Measurements from ENCODE around the gene USF1. TPM values are rescaled to one million over a fixed set of nuclear protein-coding genes. Genes with fewer than 3 reads are reported as not detected.
A peak's percentile ranks its signal among the peaks of the same experiment; 100 is the strongest.

The USF1 gene
- total and polyA plus RNA-seq, 2 donors, result 46.7 to 55.9 TPM

- H3K4me3 ChIP-seq (ENCODE audit: low read depth, low read length), result no peak overlapping the region
- 53% methylated on average over 10 of the region's 10 CpGs for WGBS
Observed at GRCh38 chr1:161083748-161084596, 38.2 kb upstream of the USF1 start.

GRCh38 chr1:161082996-161083747, 37.4 kb upstream of the USF1 start:
- H3K36me3 ChIP-seq (ENCODE audit: insufficient read depth), result no peaks in the 10 kb centered on the region
- DNase-seq (ENCODE audit: extremely low spot score), result no peak
- H3K4me1 ChIP-seq (ENCODE audit: insufficient read depth), result no peaks in the 10 kb centered on the region
- peak overlapping the region; percentile 58 for H3K27ac ChIP-seq (ENCODE audit: low read depth)
- WGBS, result 52% methylated on average over 8 of the region's 8 CpGs
- H3K4me3 ChIP-seq (ENCODE audit: low read depth, low read length), result no peak overlapping the region

More at GRCh38 chr1:161083748-161084596, 38.2 kb upstream of the USF1 start:
- Histone ChIP-seq H3K4me1 (ENCODE audit: insufficient read depth) (no peaks in the 10 kb centered on the region), H3K36me3 (ENCODE audit: insufficient read depth) (no peaks in the 10 kb centered on the region), H3K27ac (ENCODE audit: low read depth) (peak overlapping the region; percentile 49)
- no peak for DNase-seq (ENCODE audit: extremely low spot score)

GRCh38 chr1:161082483-161082882, 36.7 kb upstream of the USF1 start:
- H3K4me3 ChIP-seq (ENCODE audit: low read depth, low read length), result no peak overlapping the region
- 72% methylated on average over 2 of the region's 2 CpGs for WGBS

GRCh38 chr1:161081519-161081918, 35.7 kb upstream of the USF1 start:
- WGBS, result 77% methylated on average over 5 of the region's 5 CpGs
- H3K4me1 ChIP-seq (ENCODE audit: insufficient read depth), result no peaks in the 10 kb centered on the region
- DNase-seq (ENCODE audit: extremely low spot score), result no peak
- no peak overlapping the region for H3K4me3 ChIP-seq (ENCODE audit: low read depth, low read length)
- H3K27ac ChIP-seq (ENCODE audit: low read depth), result no peak overlapping the region
- H3K36me3 ChIP-seq (ENCODE audit: insufficient read depth), result no peaks in the 10 kb centered on the region

More at GRCh38 chr1:161082483-161082882, 36.7 kb upstream of the USF1 start:
- no peaks in the 10 kb centered on the region for H3K4me1 ChIP-seq (ENCODE audit: insufficient read depth)
- no peaks in the 10 kb centered on the region for H3K36me3 ChIP-seq (ENCODE audit: insufficient read depth)
- H3K27ac ChIP-seq (ENCODE audit: low read depth), result no peak overlapping the region
- no peak for DNase-seq (ENCODE audit: extremely low spot score)

GRCh38 chr1:161080441-161081405, 34.9 kb upstream of the USF1 start:
- Histone ChIP-seq H3K4me3 (ENCODE audit: low read depth, low read length) (no peak overlapping the region), H3K36me3 (ENCODE audit: insufficient read depth) (no peaks in the 10 kb centered on the region), H3K4me1 (ENCODE audit: insufficient read depth) (no peaks in the 10 kb centered on the region), H3K27ac (ENCODE audit: low read depth) (no peak overlapping the region)
- WGBS, result 79% methylated on average over 5 of the region's 5 CpGs
- DNase-seq (ENCODE audit: extremely low spot score), result no peak

GRCh38 chr1:161079436-161080110, 33.8 kb upstream of the USF1 start:
- no peaks in the 10 kb centered on the region for H3K36me3 ChIP-seq (ENCODE audit: insufficient read depth)
- DNase-seq (ENCODE audit: extremely low spot score), result no peak
- no peaks in the 10 kb centered on the region for H3K4me1 ChIP-seq (ENCODE audit: insufficient read depth)
- H3K27ac ChIP-seq (ENCODE audit: low read depth), result no peak overlapping the region
- no peak overlapping the region for H3K4me3 ChIP-seq (ENCODE audit: low read depth, low read length)
- 57% methylated on average over 41 of the region's 41 CpGs for WGBS

GRCh38 chr1:161077426-161077825, 31.6 kb upstream of the USF1 start:
- no peaks in the 10 kb centered on the region for H3K4me1 ChIP-seq (ENCODE audit: insufficient read depth)
- H3K27ac ChIP-seq (ENCODE audit: low read depth), result no peak overlapping the region
- H3K4me3 ChIP-seq (ENCODE audit: low read depth, low read length), result no peak overlapping the region
- no peaks in the 10 kb centered on the region for H3K36me3 ChIP-seq (ENCODE audit: insufficient read depth)
- 72% methylated on average over 9 of the region's 9 CpGs for WGBS
- DNase-seq (ENCODE audit: extremely low spot score), result no peak

GRCh38 chr1:161076410-161076809, 30.6 kb upstream of the USF1 start:
- Histone ChIP-seq H3K27ac (ENCODE audit: low read depth) (no peak overlapping the region), H3K36me3 (ENCODE audit: insufficient read depth) (no peaks in the 10 kb centered on the region), H3K4me1 (ENCODE audit: insufficient read depth) (no peaks in the 10 kb centered on the region), H3K4me3 (ENCODE audit: low read depth, low read length) (no peak overlapping the region)
- no peak for DNase-seq (ENCODE audit: extremely low spot score)

- H3K27ac ChIP-seq (ENCODE audit: low read depth), result peak overlapping the region; percentile 13
- no peak overlapping the region for H3K4me3 ChIP-seq (ENCODE audit: low read depth, low read length)
- H3K36me3 ChIP-seq (ENCODE audit: insufficient read depth), result no peaks in the 10 kb centered on the region
- H3K4me1 ChIP-seq (ENCODE audit: insufficient read depth), result no peaks in the 10 kb centered on the region
- WGBS, result 75% methylated on average over 12 of the region's 12 CpGs
- no peak for DNase-seq (ENCODE audit: extremely low spot score)
Observed at GRCh38 chr1:161074676-161075368, 29.0 kb upstream of the USF1 start.

GRCh38 chr1:161073474-161074121, 27.8 kb upstream of the USF1 start:
- 71% methylated on average over 7 of the region's 7 CpGs for WGBS
- DNase-seq (ENCODE audit: extremely low spot score), result no peak
- Histone ChIP-seq H3K27ac (ENCODE audit: low read depth) (no peak overlapping the region), H3K4me1 (ENCODE audit: insufficient read depth) (no peaks in the 10 kb centered on the region), H3K36me3 (ENCODE audit: insufficient read depth) (no peaks in the 10 kb centered on the region), H3K4me3 (ENCODE audit: low read depth, low read length) (no peak overlapping the region)

- DNase-seq (ENCODE audit: extremely low spot score), result no peak
- Histone ChIP-seq H3K4me3 (ENCODE audit: low read depth, low read length) (no peak overlapping the region), H3K4me1 (ENCODE audit: insufficient read depth) (no peaks in the 10 kb centered on the region), H3K36me3 (ENCODE audit: insufficient read depth) (no peaks in the 10 kb centered on the region), H3K27ac (ENCODE audit: low read depth) (no peak overlapping the region)
- WGBS, result 92% methylated on average over 19 of the region's 19 CpGs
Observed at GRCh38 chr1:161072751-161073449, 27.1 kb upstream of the USF1 start.

All from urinary bladder (tissue), 4 donors.